H4 (cell line): ENCODE data around the gene RNASE2. TPM values are rescaled to one million over a fixed set of nuclear protein-coding genes. Genes with fewer than 3 reads are reported as not detected.
"Not testable (repeated sequence)": the region's sequence is repeated elsewhere in the genome, so short reads cannot be mapped to it uniquely, and the experiment has no call there.

Source experiments
- DNase-seq: peaks from one replicate; pipeline ENCODE4 v3.0.0-alpha.2; 2015; ENCODE audit warnings: low spot score
- total RNA-seq: library from RNA; depleted of rRNA; stranded (reverse); fragments of >200 nt; shearing (Covaris generic); gene quantifications from 2 replicates; pipeline ENCODE4 v1.2.3, GENCODE V29; 2014; rRNA removed

RNASE2 gene
- total RNA-seq, 1 experiment from 2014 or later: not detected

DNA sequence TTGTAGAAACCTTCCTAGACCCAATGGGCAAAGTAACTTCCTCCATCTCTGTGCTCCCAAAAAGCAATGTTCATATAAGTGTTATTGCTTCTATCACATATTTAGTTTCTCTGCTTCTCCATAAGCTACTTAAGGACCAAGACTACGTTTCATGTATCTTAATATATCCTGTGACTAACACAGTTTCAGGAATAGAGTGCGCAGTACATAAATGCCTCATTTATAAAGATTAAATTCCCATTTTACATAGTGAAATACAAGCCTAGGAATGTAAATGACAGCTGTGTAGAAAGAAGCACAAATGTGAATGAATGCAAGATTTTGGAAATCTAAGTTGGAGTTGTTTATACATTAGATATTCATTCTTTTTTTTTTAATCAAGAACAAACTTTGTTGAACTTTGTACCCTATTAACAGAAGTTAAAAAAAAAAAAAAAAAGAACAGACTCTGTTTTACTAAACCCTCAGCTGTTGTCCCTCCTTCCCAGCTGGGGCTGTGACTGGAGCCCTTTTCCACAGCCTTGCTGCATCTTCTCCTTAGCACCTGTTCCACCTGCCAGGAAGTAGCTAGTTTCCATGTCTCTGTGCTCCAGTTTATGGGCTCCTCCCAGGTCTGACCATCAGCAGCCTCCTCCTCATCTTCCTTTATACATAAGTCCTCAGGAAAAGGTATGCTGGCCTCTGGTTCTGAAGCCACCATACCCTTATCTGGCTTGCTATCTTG is 27.5 kb downstream of the RNASE2 start:
- DNase-seq: no peak

DNA sequence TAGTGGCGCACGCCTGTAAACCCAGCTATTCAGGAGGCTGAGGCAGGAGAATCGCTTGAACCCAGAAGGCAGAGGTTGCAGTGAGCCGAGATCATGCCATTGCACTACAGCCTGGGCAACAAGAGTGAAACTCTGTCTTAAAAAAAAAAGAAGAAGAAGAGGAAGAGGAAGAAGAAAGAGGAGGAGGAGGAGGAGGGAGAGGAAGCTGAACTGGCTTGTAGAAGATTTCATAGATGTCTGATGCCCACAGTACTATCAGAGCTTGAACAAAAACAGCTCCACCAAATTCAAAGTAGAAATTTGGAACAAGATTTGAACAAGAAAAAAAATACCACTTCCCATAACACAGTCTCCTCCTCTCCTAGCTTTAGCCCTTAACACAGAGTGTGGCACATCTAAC is 30.4 kb downstream of the RNASE2 start:
- not testable (repeated sequence) for DNase-seq

DNA sequence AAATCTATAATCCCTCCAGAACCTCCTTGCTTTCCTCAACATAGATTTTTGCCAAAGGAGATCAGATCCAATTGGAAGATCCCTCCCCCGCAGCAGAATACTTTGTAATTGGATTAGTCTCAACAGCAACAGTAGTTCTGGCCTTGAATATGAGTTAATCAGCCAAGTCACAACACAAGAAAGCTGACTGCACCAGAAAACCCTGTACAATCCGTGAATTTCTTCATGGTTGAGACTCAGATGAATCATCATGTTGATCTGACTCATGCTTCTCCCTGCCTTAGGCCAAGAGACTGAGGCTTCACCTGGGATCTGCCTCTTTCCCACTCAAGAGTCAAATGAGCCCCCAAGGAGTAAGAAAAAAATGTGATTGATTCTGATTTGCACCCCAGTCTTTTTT is 31.5 kb downstream of the RNASE2 start:
- DNase-seq: peak; percentile 82

DNA sequence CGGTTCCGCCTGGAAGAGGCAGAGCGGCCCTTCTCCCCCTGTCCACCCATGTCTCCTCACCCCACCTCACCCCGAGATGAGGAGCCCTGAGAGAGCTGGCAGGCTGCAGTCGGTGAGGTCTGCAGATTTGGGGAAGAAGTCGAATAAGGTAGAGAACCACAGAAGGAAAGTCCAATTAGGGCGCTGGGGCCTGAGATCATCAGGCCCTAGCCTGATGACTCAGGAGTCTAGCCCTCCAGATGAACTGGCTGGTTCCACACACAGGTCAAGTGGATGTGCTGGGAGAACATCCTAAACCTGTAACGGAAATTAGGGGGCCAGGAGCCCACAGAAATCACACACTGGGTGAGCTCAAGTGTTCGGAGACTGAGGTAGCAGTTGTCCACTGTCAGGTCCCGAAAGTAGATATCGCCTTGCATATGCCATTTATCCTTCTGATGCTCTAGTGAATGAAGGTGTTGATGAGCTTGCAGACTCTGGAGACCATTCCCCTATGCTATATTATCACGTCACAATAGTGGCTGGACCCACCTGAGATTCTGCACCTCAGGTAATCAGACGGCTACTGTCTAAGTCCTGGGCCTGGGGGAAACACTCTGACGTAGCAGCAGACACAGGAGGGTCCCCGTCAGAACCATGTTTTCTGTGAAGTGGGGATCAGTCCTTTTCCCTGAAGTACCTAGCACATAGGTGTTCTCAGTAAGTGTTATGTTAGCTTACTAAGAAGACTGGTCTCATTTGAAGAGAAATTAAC is 33.6 kb downstream of the RNASE2 start:
- no peak for DNase-seq

DNA sequence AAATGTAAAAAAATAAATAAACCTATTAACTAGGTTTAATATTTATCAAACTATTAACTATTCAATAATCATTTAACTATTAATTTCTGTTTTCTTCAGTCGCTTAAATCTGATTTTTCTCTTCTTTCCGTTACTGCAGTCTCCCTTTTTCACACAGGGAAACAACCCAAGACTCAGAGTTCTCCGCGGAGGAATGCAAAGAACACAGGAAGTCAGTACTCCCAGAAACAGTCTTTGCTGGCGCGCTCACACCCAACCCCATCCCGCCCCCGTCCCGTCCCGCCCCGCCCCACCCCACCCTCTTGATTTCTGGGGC is 34.1 kb downstream of the RNASE2 start:
- no peak for DNase-seq

DNA sequence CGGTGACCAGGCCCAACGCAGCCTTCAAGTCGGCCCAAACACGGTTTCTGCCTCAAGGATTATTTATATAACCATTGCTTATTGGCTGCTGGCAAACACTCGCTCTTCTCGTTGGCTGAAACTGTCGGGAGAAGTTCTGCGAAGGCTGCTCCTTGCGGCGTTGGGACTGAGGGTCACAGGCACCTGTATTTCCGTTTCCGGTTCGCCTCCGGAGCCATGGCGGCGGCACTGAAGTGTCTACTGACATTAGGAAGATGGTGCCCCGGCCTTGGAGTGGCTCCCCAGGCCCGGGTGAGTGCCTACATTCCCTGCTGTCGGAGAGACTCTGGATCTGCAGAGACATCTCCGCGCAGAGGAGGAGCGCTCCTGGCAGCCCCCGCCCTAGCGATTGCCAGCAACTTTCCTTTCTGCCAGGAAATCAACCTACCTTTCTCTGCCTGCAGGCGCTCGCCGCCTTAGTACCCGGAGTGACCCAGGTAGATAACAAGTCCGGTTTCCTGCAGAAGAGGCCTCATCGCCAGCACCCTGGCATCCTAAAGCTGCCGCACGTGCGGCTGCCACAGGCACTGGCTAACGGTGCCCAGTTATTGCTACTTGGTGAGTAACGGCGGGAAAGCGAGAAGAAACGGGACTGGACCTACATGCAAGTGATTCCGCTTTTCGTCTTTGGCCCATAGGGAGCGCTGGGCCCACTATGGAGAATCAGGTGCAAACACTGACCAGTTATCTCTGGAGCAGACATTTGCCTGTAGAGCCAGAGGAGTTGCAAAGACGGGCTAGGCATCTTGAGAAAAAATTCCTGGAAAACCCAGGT is 34.7 kb downstream of the RNASE2 start, which contains the start of gene METTL17:
Gene METTL17 (plus strand): TSS at position 194 of the 814 bp plus-strand sequence. CDS start 23 bp downstream, at position 217.
- DNase-seq: peak; percentile 98

DNA sequence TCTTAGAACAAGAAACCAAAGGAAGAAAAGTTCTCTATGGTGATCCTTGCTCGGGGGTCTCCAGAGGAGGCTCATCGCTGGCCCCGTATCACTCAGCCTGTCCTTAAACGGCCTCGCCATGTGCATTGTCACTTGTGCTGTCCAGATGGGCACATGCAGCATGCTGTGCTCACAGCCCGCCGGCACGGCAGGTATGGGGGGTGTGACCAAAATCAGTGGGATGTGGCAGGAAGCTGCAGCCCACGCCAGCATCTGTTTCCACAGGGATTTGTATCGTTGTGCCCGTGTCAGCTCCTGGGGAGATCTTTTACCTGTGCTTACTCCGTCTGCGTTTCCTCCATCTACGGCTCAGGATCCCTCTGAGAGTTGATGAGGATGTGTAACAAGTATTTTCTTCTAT is 41.2 kb downstream of the RNASE2 start:
- DNase-seq: no peak

DNA sequence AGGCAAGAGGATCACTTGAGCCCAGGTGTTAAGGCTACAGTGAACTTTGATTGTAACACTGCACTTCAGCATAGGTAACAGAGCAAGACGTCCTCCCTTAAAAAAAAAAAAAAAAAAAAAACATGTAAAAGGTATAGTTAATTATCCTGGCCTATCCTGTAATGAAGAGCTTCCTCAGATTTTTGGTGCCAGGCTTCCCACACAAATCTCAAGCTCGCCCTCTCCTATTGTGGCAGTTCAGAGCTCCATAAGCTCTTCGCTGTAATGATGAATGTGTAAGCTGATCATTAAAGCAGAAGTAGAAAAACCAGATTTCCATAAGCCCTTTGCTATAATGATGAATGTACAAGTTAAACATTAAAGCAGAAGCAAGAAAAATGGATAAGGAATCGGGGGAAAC is 41.8 kb downstream of the RNASE2 start:
- DNase-seq: no peak

DNA sequence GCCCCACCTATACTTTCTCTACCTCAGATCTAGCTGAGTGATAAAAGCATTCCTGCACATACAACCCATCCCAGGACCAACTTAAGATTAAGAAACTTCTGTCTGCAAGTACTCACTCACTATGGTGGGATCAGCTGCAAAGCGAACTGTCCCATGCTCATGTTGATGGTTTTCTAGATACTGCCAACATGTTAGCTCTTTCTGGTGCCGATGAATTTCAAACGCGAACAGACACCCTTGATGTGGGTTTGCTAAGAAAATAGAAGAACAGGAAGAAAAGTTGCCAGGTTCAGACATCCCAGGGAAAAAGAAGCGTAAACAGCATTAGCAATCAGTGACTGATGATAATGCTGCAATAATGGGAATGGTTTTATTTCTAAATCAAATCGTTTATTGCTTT is 42.3 kb downstream of the RNASE2 start:
- no peak for DNase-seq

DNA sequence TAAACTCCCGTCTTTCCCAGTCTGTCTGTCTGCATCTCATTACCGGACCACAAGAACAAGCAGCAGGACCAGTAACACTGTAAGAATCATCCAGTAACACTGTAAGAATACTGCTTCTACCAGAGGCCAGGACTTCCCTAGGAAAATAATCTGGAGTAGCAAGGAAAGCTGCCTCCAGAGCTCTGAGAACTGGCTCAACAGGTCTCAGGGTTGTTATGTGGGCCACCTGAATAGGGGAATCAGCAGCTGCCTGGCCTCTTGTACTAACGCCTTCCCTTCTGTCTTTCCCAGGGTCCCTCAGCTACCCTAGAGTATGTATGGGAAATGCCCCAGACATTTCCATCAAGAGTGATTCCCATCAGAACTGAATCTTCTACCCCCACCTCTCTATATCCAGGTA is 42.9 kb downstream of the RNASE2 start:
- no peak for DNase-seq

DNA sequence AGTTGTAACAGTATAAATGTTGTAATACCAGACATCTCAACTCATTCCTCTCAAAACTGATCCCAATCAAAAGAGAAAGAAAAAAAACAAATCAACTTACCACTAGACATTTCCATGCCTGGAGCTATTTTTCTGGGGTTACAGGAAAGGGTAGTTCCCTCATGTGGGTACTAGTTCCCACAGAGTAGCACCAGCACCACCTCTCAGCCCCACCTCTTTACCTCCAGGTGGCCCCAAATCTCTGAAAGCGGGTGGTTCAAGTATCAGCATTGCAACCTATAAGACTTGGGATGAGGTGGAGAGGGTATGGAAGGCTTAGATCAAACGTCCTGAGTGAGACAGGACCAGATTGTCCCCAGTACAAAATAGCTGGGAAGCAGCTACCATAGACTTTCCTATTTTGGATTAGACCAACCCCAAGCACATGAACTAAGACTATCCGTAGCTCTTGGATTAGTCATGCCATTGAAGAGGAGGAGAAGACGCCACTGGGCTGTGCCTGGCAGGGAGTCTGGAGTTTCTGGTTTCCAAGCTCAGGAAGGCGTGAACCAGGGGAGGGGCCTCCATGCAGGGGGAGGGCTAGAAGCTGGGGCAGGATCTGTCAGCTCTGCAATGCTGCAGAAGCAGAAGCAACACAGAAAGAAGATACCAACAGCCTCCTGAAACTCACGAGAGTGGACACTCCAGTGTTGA is 43.5 kb downstream of the RNASE2 start, which contains the start of gene SLC39A2:
Gene SLC39A2 (plus strand): TSS at position 620 of the 693 bp plus-strand sequence. CDS start 154 bp downstream, outside the sequence.
- DNase-seq: peak; percentile 24

DNA sequence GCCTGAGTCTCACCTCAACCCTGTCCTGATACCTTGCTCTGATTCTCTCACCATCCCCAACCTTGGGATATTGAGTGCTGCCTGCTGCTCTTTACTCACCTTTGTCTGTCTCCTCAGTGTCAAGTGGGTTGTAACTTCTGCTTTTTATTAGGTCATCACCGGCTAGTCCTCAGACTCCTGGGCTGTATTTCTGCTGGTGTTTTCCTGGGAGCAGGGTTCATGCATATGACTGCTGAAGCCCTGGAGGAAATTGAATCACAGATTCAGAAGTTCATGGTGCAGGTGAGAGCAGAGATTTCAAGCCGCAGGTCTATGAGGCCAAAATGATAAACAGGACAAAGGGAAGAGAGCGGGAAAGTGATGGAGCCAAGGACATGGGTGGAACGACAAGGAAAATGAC is 44.3 kb downstream of the RNASE2 start:
- DNase-seq: no peak

DNA sequence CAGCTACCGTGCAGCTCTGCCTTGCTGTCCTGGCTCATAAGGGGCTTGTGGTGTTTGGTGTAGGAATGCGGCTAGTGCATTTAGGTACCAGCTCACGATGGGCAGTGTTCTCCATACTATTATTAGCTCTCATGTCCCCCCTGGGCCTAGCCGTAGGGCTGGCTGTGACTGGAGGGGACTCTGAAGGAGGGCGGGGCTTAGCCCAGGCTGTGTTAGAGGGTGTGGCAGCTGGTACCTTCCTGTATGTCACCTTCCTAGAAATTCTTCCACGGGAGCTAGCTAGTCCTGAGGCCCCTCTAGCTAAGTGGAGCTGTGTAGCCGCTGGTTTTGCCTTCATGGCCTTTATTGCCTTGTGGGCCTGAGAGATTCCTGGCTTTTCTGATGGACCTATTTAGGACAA is 45.9 kb downstream of the RNASE2 start:
- no peak for DNase-seq

DNA sequence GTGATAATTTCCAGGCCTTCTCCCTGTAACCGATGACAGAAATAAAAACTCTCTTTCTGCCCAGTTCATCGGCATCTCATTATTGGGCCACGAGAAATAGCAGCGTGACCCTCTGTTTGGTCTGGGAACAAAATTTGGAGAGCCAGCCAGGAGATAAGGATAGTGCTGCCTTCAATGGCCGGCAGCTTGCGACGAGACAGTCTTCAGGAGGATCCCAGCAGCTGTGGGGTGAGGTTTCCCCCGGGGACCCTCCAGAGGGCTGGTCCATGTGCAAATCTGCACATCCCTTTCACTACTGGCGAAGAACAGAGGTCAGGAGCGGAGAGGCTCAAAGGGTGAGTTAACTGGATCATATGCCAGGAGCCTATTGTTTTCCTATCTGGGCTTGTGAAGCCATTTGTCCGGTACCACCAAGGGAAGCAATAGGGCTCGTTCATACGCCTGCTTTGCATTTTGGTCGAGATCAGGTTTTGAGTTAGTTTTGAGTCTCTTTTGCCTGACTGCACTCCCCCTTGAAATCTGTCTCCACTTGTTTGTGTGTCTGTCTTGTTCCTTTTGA is 48.6 kb downstream of the RNASE2 start:
- DNase-seq: no peak

Other genes with a start within 250 kb of the RNASE2 start
- not detected in 2 replicates for gene EDDM3A, start 209.6 kb upstream of the RNASE2 start, total RNA-seq
- gene EDDM3B, start 187.1 kb upstream of the RNASE2 start, total RNA-seq: not detected in 2 replicates
- not detected in 2 replicates for gene RNASE6, start 174.2 kb upstream of the RNASE2 start, total RNA-seq
- 2.1 and 9.4 TPM in 2 replicates for gene RNASE1, start 152.6 kb upstream of the RNASE2 start, total RNA-seq
- gene RNASE3, start 64.1 kb upstream of the RNASE2 start, total RNA-seq: not detected in 2 replicates
- 60.2 and 64.0 TPM in 2 replicates for gene METTL17, start 34.5 kb downstream of the RNASE2 start, total RNA-seq
- gene SLC39A2, start 43.8 kb downstream of the RNASE2 start, total RNA-seq: not detected in 2 replicates
- 1.3 and 8.5 TPM in 2 replicates for gene NDRG2, start 69.6 kb downstream of the RNASE2 start, total RNA-seq
- gene TPPP2, start 74.7 kb downstream of the RNASE2 start, total RNA-seq: not detected in 2 replicates
- gene RNASE13, start 79.3 kb downstream of the RNASE2 start, total RNA-seq: not detected in 2 replicates
- gene RNASE7, start 86.9 kb downstream of the RNASE2 start, total RNA-seq: not detected in 2 replicates
- not detected in 2 replicates for gene RNASE8, start 102.3 kb downstream of the RNASE2 start, total RNA-seq
- 11.2 and 15.4 TPM in 2 replicates for gene ARHGEF40, start 114.8 kb downstream of the RNASE2 start, total RNA-seq
- gene ZNF219, start 143.2 kb downstream of the RNASE2 start, total RNA-seq: 7.3 and 11.3 TPM in 2 replicates
- gene TMEM253, start 145.6 kb downstream of the RNASE2 start, total RNA-seq: 0.47 and 0.68 TPM in 2 replicates
- gene OR5AU1, start 200.6 kb downstream of the RNASE2 start, total RNA-seq: not detected in 2 replicates